ENCODE measurements around the gene SPHKAP.
"Not testable (repeated sequence)": the region's sequence is repeated elsewhere in the genome, so short reads cannot be mapped to it uniquely, and the experiment has no call there.

SPHKAP gene

DNA sequence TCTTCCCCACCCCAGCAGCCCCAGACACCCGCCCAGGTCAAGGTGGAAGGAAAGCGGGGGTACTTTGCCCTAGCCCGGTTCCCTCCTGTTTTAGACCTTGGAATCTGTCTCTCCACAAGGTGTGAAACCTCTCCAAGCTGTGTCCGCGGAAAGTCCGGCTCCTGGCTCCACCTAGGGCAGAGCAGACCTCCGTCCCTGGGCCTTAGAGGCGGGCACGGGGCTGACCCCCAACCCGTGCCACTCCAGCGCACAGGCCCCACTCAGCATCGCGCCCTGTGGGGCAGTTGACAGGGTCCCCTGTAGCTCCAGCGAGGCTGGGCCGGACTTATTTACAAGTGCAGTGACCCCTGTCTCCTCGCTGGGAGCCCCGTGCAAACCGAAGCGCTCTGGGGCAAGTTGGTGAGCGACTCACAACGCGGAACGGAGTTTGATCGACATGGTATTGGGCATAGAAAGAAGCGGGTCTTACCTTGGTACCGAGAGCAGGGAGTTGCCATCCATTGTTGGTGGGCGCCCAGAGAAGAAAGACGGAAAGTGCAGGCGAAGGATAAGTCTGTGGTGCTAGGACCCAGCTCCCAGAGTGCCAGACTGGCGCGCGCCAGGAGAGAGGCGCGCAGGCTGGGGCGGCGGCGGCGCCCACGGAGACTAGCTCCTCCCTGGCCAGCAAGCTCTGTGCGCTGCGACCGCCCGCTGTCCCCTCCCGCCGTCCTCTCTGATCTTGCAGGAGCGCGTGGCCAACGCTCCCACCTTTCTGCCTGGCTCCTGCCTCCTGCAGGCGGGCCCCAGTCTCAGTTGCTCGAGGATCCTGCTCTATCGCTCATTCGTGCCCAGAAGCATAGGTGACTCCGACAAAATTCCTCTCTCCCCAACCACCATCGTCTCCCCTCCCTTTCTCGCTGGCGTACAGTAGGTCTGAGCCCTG is at the start of gene SPHKAP:
Gene SPHKAP, minus strand, starts transcription at position 590 of the 922 bp plus-strand sequence. Its CDS starts 89 bp downstream, at position 501.
- no peak within 1 kb of the TSS for H3K4me3 ChIP-seq (ENCODE audit: low read length)
- TF ChIP-seq, protein P1, sequence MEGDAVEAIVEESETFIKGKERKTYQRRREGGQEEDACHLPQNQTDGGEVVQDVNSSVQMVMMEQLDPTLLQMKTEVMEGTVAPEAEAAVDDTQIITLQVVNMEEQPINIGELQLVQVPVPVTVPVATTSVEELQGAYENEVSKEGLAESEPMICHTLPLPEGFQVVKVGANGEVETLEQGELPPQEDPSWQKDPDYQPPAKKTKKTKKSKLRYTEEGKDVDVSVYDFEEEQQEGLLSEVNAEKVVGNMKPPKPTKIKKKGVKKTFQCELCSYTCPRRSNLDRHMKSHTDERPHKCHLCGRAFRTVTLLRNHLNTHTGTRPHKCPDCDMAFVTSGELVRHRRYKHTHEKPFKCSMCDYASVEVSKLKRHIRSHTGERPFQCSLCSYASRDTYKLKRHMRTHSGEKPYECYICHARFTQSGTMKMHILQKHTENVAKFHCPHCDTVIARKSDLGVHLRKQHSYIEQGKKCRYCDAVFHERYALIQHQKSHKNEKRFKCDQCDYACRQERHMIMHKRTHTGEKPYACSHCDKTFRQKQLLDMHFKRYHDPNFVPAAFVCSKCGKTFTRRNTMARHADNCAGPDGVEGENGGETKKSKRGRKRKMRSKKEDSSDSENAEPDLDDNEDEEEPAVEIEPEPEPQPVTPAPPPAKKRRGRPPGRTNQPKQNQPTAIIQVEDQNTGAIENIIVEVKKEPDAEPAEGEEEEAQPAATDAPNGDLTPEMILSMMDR (IDR thresholded peaks at IDR 0.05; ENCODE audit: insufficient read depth, low read depth, low read length, missing control alignments), result no peak

GRCh38 chr2:228227466-228227865 is 46.0 kb upstream of the SPHKAP start:
- no peak overlapping the region for H3K4me3 ChIP-seq (ENCODE audit: low read length)
- no peak for DNase-seq (ENCODE audit: low read depth)
- TF ChIP-seq, protein P1 (IDR thresholded peaks at IDR 0.05; ENCODE audit: insufficient read depth, low read depth, low read length, missing control alignments), result no peak

More for the DNA sequence above, at the start of gene SPHKAP:
- DNase-seq (ENCODE audit: low read depth), result no peak

DNA sequence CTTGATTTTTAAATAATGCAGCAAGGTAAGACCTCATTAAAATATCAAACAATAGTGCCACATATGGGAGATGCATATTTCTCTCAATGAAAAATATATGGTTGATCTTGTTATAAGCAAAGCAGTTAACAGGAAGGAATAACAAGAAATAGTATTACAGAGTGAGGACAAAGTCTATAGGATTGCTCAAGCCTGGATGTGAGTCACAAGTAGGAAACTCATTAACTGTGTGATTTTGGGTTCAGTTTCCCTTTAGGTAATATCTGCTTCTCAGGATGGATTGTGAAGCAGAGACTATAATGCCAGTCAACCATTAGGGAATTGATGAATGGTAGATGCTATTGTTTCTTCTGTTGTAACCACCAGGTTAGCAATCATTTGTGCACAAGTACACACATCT is 42.9 kb upstream of the SPHKAP start:
- peak; percentile 39 for DNase-seq (ENCODE audit: low read depth)
- TF ChIP-seq, protein P1 (IDR thresholded peaks at IDR 0.05; ENCODE audit: insufficient read depth, low read depth, low read length, missing control alignments), result no peak
- H3K4me3 ChIP-seq (ENCODE audit: low read length), result no peak overlapping the region

GRCh38 chr2:228218593-228218992 is 37.1 kb upstream of the SPHKAP start:
- H3K4me3 ChIP-seq (ENCODE audit: low read length); DNase-seq (ENCODE audit: low read depth): not testable (repeated sequence)

DNA sequence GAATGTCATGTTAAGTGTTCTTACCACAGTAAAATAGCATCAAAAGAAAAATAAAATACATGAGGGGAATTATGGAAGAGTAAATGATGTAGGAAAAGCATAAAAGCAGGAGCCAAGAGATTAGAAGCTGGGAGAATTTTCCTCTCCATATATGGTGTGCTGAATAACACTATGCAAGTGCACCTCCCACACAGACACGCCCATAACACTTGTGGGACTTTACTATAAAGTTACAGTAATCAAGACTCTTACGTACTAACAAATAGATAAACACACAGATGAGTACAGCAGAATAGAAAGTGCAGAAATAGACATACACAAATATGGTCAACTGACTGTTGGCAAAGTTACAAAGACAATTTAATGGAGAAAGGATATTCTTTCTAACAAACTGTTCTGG is 16.0 kb upstream of the SPHKAP start:
- DNase-seq (ENCODE audit: low read depth), result no peak
- no peak overlapping the region for H3K4me3 ChIP-seq (ENCODE audit: low read length)
- TF ChIP-seq, protein P1 (IDR thresholded peaks at IDR 0.05; ENCODE audit: insufficient read depth, low read depth, low read length, missing control alignments), result no peak

- DNase-seq (ENCODE audit: low read depth), result no peak
- H3K4me3 ChIP-seq (ENCODE audit: low read length), result no peak overlapping the region
- TF ChIP-seq, protein P1 (IDR thresholded peaks at IDR 0.05; ENCODE audit: insufficient read depth, low read depth, low read length, missing control alignments), result no peak
Measured at GRCh38 chr2:228180181-228181097, 1.0 kb downstream of the SPHKAP start.

- no peak for DNase-seq (ENCODE audit: low read depth)
- TF ChIP-seq, protein P1 (IDR thresholded peaks at IDR 0.05; ENCODE audit: insufficient read depth, low read depth, low read length, missing control alignments), result no peak
- H3K4me3 ChIP-seq (ENCODE audit: low read length), result no peak overlapping the region
Measured at GRCh38 chr2:228167290-228167689, 14.2 kb downstream of the SPHKAP start.

Measured in epithelial cell of esophagus (primary cell).